HepG2 (cell line): ENCODE measurements around the gene UBE4A. TPM values are rescaled to one million over a fixed set of nuclear protein-coding genes. Genes with fewer than 3 reads are reported as not detected.

Source experiments
- ATAC-seq: fragments of 200-7000 bp; cut with Tn5 transposase; 3 replicates; pipeline ENCODE4 v1.9.1; 2020; ENCODE audit warnings: mild to moderate bottlenecking, moderate library complexity
- BruUV-seq: library from RNA; stranded (reverse); fragments of 400-500 nt; replicated peaks from 2 replicates; lab custom pipeline; 2021; lab: Mats Ljungman, UMichigan
- CTCF ChIA-PET: fragments of 300-600 bp; formaldehyde crosslinking; extraction: SDS; loops from one replicate; lab custom pipeline; 2021; ENCODE audit warnings: low total read pairs, inconsistent platforms, low intra/inter-chr PET ratio; lab: Yijun Ruan, JAX
- POLR2A ChIA-PET: fragments of 350-600 bp; sonication (Branson Sonifier 250); formaldehyde crosslinking; loops from one replicate; lab custom pipeline; 2020; ENCODE audit warnings: antibody characterized with exemption, inconsistent platforms; lab: Yijun Ruan, JAX
- DNase-seq: peaks from one replicate; pipeline ENCODE4 v3.0.0-alpha.2; 2015; ENCODE audit warnings: low spot score
- FAIRE-seq: peaks from 3 replicates; lab custom pipeline; 2011; peaks lifted over from hg19 to GRCh38; lab: Jason Lieb, UNC
- H2AFZ ChIP-seq: one replicate; pipeline ENCODE4 v1.6.1; 2011; ENCODE audit warnings: low read length, inconsistent platforms
- H3K27ac ChIP-seq: fragments of 300-600 bp; 3 replicates; pipeline ENCODE4 v1.8.0; 2011; ENCODE audit warnings: mixed run types, mild to moderate bottlenecking, mixed read lengths, low read length, inconsistent platforms; ENCODE audit not compliant: insufficient read depth; ENCODE audit errors: extremely low read length
- H3K27me3 ChIP-seq, 2 experiments: fragments of 200-600 bp in 1 of 2; 2 replicates in 1 of 2; 3 replicates in 1 of 2; pipeline versions ENCODE4 v1.6.0 to v1.8.0; 2011; ENCODE audit warnings: low read length in 2 of 2, mild to moderate bottlenecking in 2 of 2, moderate library complexity in 2 of 2, inconsistent platforms in 1 of 2; ENCODE audit not compliant: insufficient read depth in 2 of 2, control insufficient read depth in 1 of 2
- H3K36me3 ChIP-seq, 2 experiments: fragments of 200-600 bp in 1 of 2; replicated peaks in 1 of 2; 2 replicates in 1 of 2; 3 replicates in 1 of 2; pipeline versions ENCODE4 v1.5.1 to v1.8.0; 2011; ENCODE audit warnings: low read length in 2 of 2, inconsistent platforms in 1 of 2; ENCODE audit not compliant: insufficient read depth in 2 of 2, control insufficient read depth in 1 of 2
- H3K4me1 ChIP-seq: 2 replicates; pipeline ENCODE4 v1.5.1; 2012; ENCODE audit warnings: low read length, inconsistent platforms; ENCODE audit not compliant: insufficient read depth
- H3K4me2 ChIP-seq: 2 replicates; pipeline ENCODE4 v1.6.0; 2011; ENCODE audit warnings: low read depth, low read length, inconsistent platforms
- H3K4me3 ChIP-seq, 3 experiments: fragments of 200-600 bp in 1 of 3; sonication (generic), shearing (Covaris generic) in 1 of 3; replicated peaks in 1 of 3; 2 replicates each; pipeline ENCODE4 v1.5.1; 2011 to 2016; ENCODE audit warnings: low read length in 3 of 3, inconsistent platforms in 2 of 3, low read depth in 2 of 3, mild to moderate bottlenecking in 2 of 3, control low read depth in 1 of 3, mixed read lengths in 1 of 3; ENCODE audit not compliant: insufficient read depth in 1 of 3
- H3K79me2 ChIP-seq: one replicate; pipeline ENCODE4 v1.6.1; 2011; ENCODE audit warnings: low read length, inconsistent platforms; ENCODE audit not compliant: insufficient read depth
- H3K9ac ChIP-seq: 2 replicates; pipeline ENCODE4 v1.6.0; 2011; ENCODE audit warnings: mild to moderate bottlenecking, low read depth, low read length, inconsistent platforms; ENCODE audit not compliant: insufficient read depth
- H3K9me3 ChIP-seq: 2 replicates; pipeline ENCODE4 v1.5.1; 2012; ENCODE audit warnings: mild to moderate bottlenecking, low read length
- H4K20me1 ChIP-seq: 2 replicates; pipeline ENCODE4 v1.6.0; 2011; ENCODE audit warnings: inconsistent platforms, mild to moderate bottlenecking, low read length, moderate library complexity; ENCODE audit not compliant: insufficient read depth
- CHD4 ChIP-seq: fragments of 200-600 bp; sonication (generic); IDR thresholded peaks from 2 replicates; pipeline ENCODE4 v1.7.0; 2017; ENCODE audit warnings: mild to moderate bottlenecking, low read length, borderline replicate concordance
- DNMT3B ChIP-seq: conservative IDR thresholded peaks from 2 replicates; pipeline ENCODE4 v1.6.1; 2016; ENCODE audit warnings: missing biosample characterization, control low read depth
- FOXM1 ChIP-seq: sonication (generic); formaldehyde crosslinking; IDR thresholded peaks from 2 replicates; pipeline ENCODE4 v1.5.0; 2020; ENCODE audit warnings: missing genetic modification reagents
- HDAC1 ChIP-seq: sonication (generic); formaldehyde crosslinking; IDR thresholded peaks from 2 replicates; pipeline ENCODE4 v1.5.1; 2020; ENCODE audit warnings: mild to moderate bottlenecking, missing genetic modification reagents
- STAT6 ChIP-seq: sonication (generic); formaldehyde crosslinking; IDR thresholded peaks from 2 replicates; pipeline ENCODE4 v1.4.0; 2020; ENCODE audit warnings: missing genetic modification reagents, mild to moderate bottlenecking, borderline replicate concordance
- TCF12 ChIP-seq, 2 experiments: fragments of 450-650 bp in 1 of 2; sonication (generic) in 1 of 2; formaldehyde crosslinking in 1 of 2; IDR thresholded peaks; 2 replicates each; pipeline versions ENCODE4 v1.6.1 to v1.8.0; 2017 to 2022; ENCODE audit warnings: antibody characterized with exemption in 1 of 2, mild to moderate bottlenecking in 1 of 2, missing genetic modification reagents in 1 of 2, moderate library complexity in 1 of 2
- TCF7 ChIP-seq: sonication (generic); IDR thresholded peaks from 2 replicates; pipeline ENCODE4 v1.6.1; 2016; ENCODE audit warnings: antibody characterized with exemption, low read depth
- TMF1 ChIP-seq: sonication (generic); formaldehyde crosslinking; IDR thresholded peaks from 2 replicates; pipeline ENCODE4 v1.8.1; 2022; ENCODE audit warnings: low read depth, missing genetic modification reagents
- ZBTB4 ChIP-seq: sonication (generic); formaldehyde crosslinking; IDR thresholded peaks from 2 replicates; pipeline ENCODE4 v1.4.0; 2020; ENCODE audit warnings: missing genetic modification reagents, mild to moderate bottlenecking, borderline replicate concordance
- ZNF512B ChIP-seq: sonication (generic); formaldehyde crosslinking; IDR thresholded peaks from 2 replicates; pipeline ENCODE4 v1.5.1; 2020; ENCODE audit warnings: missing genetic modification reagents, mild to moderate bottlenecking, borderline replicate concordance
- WGBS: methylation state at CpG from one replicate; pipeline ENCODE4 v1.1.6; 2017; ENCODE audit warnings: low lambda C conversion rate; 5-methylcytosine and 5-hydroxymethylcytosine counted together
- in situ Hi-C: cut with HindIII; loops from 2 replicates; pipeline ENCODE4 v1.10.0; 2017; ENCODE audit warnings: low pct_unique_long_range_greater_than_20kb; ENCODE audit not compliant: extremely low pct_ligation_motif_present
- intact Hi-C: fragments of 100-400 bp; cut with micrococcal nuclease; formaldehyde crosslinking; loops from one replicate; pipeline ENCODE4 v1.10.0; 2022; ENCODE audit not compliant: unreplicated experiment
- polyA plus RNA-seq, 8 experiments: library from polyadenylated mRNA; depleted of rRNA in 3 of 8; stranded (reverse) in 7 of 8; unstranded in 1 of 8; fragments of >200 nt; fragmentation: Illumina TruSeq in 4 of 8; extraction: Trizol in 4 of 8; gene quantifications; 2 replicates each; pipeline versions ENCODE4 v1.2.1 to v1.2.3, GENCODE V29; 2011 to 2016; ENCODE audit warnings: low read depth in 4 of 8, missing spikeins in 1 of 8, mixed read lengths in 1 of 8; ENCODE audit not compliant: insufficient read depth in 1 of 8
- total RNA-seq, 5 experiments: library from RNA; depleted of rRNA; stranded (reverse); fragments of >200 nt; fragmentation: Illumina TruSeq; extraction: Trizol; gene quantifications; 2 replicates each; pipeline ENCODE4 v1.2.3, GENCODE V29; 2016; ENCODE audit warnings: low read depth in 1 of 5
- TF ChIP-seq, protein P1 (sequence below): sonication (generic); formaldehyde crosslinking; IDR thresholded peaks from 2 replicates; pipeline ENCODE4 v1.5.0; 2020; ENCODE audit warnings: missing genetic modification reagents, mild to moderate bottlenecking, borderline replicate concordance

Gene UBE4A
- total and polyA plus RNA-seq, 2 of the 13 experiments (the other 11 are each of a cell fraction or from before 2014, with no cell fraction given) = 15.1 to 32.7 TPM

DNA sequence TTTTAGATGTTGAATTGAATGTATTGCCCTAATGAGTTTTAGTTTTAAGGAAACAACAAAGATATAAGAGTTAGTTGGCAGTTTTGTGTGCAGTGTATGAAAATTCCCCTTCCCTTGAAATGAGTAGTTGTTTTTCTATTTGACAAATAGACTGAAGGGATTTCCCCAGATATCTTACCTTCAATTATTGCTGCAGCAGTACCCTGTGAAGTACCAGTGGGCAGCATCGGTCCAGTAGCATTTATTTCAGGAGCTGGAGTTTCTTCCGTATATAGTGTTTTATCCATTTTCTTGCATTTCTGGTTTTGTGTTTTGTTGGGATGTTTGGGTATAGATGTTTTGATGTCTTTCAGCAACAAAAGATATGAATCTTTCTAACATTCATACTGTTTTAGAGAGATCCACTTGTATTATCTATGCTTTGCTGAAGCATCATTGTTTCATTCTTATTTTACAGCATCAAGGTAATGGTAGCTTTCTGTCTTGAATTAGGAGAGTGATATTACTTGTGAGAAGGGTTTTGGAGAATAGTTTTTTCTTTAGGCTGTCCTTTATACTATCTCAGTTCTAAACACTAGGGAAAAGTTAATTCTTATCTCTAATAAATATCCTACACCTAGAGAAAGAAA is 84.3 kb downstream of the UBE4A start (continued):
- TF ChIP-seq, protein P1, sequence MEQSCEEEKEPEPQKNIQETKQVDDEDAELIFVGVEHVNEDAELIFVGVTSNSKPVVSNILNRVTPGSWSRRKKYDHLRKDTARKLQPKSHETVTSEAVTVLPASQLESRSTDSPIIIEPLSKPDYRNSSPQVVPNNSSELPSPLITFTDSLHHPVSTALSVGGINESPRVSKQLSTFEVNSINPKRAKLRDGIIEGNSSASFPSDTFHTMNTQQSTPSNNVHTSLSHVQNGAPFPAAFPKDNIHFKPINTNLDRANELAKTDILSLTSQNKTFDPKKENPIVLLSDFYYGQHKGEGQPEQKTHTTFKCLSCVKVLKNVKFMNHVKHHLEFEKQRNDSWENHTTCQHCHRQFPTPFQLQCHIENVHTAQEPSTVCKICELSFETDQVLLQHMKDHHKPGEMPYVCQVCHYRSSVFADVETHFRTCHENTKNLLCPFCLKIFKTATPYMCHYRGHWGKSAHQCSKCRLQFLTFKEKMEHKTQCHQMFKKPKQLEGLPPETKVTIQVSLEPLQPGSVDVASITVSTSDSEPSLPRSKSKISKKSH (CRISPR knock-in tag) = no peak
- TF ChIP-seq, all 625 proteins: peak for 0

DNA sequence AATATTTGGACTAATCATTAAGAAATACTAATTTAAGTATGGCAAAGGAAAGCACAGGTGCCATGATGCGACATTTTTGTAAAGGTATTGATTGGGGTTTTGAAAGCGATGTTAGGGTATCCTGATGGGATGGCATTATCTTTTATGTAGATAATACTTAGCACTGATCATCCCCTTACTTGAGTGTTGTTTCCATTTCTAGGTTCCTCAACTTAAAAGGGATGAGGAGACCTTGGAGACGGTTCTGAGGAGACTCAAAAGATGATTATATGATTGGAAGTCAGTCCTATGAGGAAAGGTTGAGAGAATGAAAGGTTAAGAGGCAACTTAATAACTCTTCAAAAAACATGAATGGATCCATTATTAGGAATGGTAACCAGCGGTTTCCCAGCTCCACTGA is 88.0 kb downstream of the UBE4A start:
- H3K4me2 ChIP-seq = no peak overlapping the region
- in situ Hi-C loops (no loop called here), intact Hi-C loops (no loop called here)
- no peaks in the 10 kb centered on the region for H3K27me3 ChIP-seq
- BruUV-seq = no TSS peak
- no peaks in the 10 kb centered on the region for H3K9me3 ChIP-seq
- H4K20me1 ChIP-seq = peaks cover 19% of the 10 kb centered on the region
- DNase-seq = no peak
- WGBS = 93% methylated on average over 4 of the region's 4 CpGs
- no peak overlapping the region for H3K4me3 ChIP-seq
- no peak for FAIRE-seq
- H2AFZ ChIP-seq = no peak overlapping the region
- H3K4me1 ChIP-seq = peaks cover 16% of the 10 kb centered on the region
- ChIA-PET POLR2A (interaction anchor here (0.7 to 1.3 kb wide), 2 partner anchors 11 to 13 kb away, joined by 3 to 4 read pairs; partner anchors contain the start of gene KMT2A), CTCF (no interaction called here)
- H3K79me2 ChIP-seq = peaks cover 73% of the 10 kb centered on the region
- peaks cover 3 to 21% of the 10 kb centered on the region in 2 experiments; a peak in 4 of 5 replicates for H3K36me3 ChIP-seq
- no peak overlapping the region for H3K27ac ChIP-seq
- no peak for ATAC-seq
- H3K9ac ChIP-seq = no peak overlapping the region
- TF ChIP-seq ZNF512B (CRISPR knock-in tag) (no peak), STAT6 (CRISPR knock-in tag) (no peak), CHD4 (no peak), TMF1 (no peak), ZBTB4 (CRISPR knock-in tag) (no peak), TCF7 (no peak), FOXM1 (CRISPR knock-in tag) (no peak), DNMT3B (CRISPR knock-in tag) (no peak), TCF12 (IDR thresholded peaks at IDR 0.05) (no peak), TCF12 (CRISPR knock-in tag; IDR thresholded peaks at IDR 0.05) (no peak), HDAC1 (CRISPR knock-in tag) (no peak)
